Activated B cell treated with CpG ODN at 0.5 μM for 24 hours (primary cell): ENCODE measurements around the gene HIKESHI. TPM values are rescaled to one million over a fixed set of nuclear protein-coding genes. Genes with fewer than 3 reads are reported as not detected.

ENCODE experiments used
- ATAC-seq: fragments of 200-7000 bp; cut with Tn5 transposase; one replicate; pipeline ENCODE4 v1.10.0; 2021; ENCODE audit warnings: low read depth, mild to moderate bottlenecking, moderate library complexity
- CTCF ChIA-PET: fragments of 350-600 bp; sonication (Branson Sonifier 250); formaldehyde crosslinking; loops from one replicate; lab custom pipeline; 2021; ENCODE audit warnings: antibody characterized with exemption; lab: Charles Lee
- POLR2A ChIA-PET: fragments of 350-600 bp; sonication (Branson Sonifier 250); formaldehyde crosslinking; loops from one replicate; lab custom pipeline; 2021; ENCODE audit warnings: antibody characterized with exemption; lab: Charles Lee
- DNase-seq: peaks from one replicate; pipeline ENCODE4 v3.0.0; 2022
- H3K27ac Mint-ChIP-seq: one replicate; pipeline ENCODE4 v1.8.0; 2020; ENCODE audit warnings: mixed read lengths
- H3K27me3 Mint-ChIP-seq: one replicate; pipeline ENCODE4 v1.8.0; 2021; ENCODE audit warnings: mixed read lengths
- H3K36me3 Mint-ChIP-seq: one replicate; pipeline ENCODE4 v1.8.0; 2021; ENCODE audit warnings: low read depth, mixed read lengths
- H3K4me1 Mint-ChIP-seq: one replicate; pipeline ENCODE4 v1.8.0; 2021; ENCODE audit warnings: mixed read lengths
- H3K4me3 Mint-ChIP-seq: one replicate; pipeline ENCODE4 v1.8.0; 2020; ENCODE audit warnings: mild to moderate bottlenecking, mixed read lengths
- H3K9me3 Mint-ChIP-seq: one replicate; pipeline ENCODE4 v1.8.0; 2020; ENCODE audit warnings: mixed read lengths
- intact Hi-C: fragments of 100-400 bp; cut with micrococcal nuclease; formaldehyde crosslinking; loops from one replicate; pipeline ENCODE4 v1.15.1; 2024
- total RNA-seq: library from RNA; stranded (reverse); gene quantifications from 2 replicates; pipeline ENCODE4 v1.2.3, GENCODE V29; 2022
- TF ChIP-seq, protein P1 (sequence below): fragments of 200-600 bp; IDR thresholded peaks from one replicate; pipeline ENCODE4 v1.8.0; 2022; ENCODE audit warnings: antibody characterized with exemption, mild to moderate bottlenecking

The HIKESHI gene
- total RNA-seq, 1 donor from 2014 or later: 35.6 TPM

GRCh38 chr11:86274503-86274902 lies 27.5 kb upstream of the HIKESHI start:
- H3K36me3 Mint-ChIP-seq: peaks cover 78% of the 10 kb centered on the region
- peaks cover 5% of the 10 kb centered on the region for H3K9me3 Mint-ChIP-seq
- intact Hi-C loops: loop anchor here (2.0 kb wide), 1 partner anchor 14 kb away; no protein-coding TSS in a partner anchor
- peaks cover 20% of the 10 kb centered on the region for H3K4me1 Mint-ChIP-seq
- ATAC-seq: no peak
- CTCF ChIA-PET: interaction anchor here (0.7 to 1.7 kb wide), 3 partner anchors 56 to 419 kb away, joined by 3 read pairs; partner anchors contain the start of gene CCDC83
- no peak for DNase-seq
- H3K27me3 Mint-ChIP-seq: no peaks in the 10 kb centered on the region
- no peak overlapping the region for H3K4me3 Mint-ChIP-seq
- TF ChIP-seq, protein P1, sequence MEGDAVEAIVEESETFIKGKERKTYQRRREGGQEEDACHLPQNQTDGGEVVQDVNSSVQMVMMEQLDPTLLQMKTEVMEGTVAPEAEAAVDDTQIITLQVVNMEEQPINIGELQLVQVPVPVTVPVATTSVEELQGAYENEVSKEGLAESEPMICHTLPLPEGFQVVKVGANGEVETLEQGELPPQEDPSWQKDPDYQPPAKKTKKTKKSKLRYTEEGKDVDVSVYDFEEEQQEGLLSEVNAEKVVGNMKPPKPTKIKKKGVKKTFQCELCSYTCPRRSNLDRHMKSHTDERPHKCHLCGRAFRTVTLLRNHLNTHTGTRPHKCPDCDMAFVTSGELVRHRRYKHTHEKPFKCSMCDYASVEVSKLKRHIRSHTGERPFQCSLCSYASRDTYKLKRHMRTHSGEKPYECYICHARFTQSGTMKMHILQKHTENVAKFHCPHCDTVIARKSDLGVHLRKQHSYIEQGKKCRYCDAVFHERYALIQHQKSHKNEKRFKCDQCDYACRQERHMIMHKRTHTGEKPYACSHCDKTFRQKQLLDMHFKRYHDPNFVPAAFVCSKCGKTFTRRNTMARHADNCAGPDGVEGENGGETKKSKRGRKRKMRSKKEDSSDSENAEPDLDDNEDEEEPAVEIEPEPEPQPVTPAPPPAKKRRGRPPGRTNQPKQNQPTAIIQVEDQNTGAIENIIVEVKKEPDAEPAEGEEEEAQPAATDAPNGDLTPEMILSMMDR: no peak
- H3K27ac Mint-ChIP-seq: no peak overlapping the region
- POLR2A ChIA-PET: no interaction called here

DNA sequence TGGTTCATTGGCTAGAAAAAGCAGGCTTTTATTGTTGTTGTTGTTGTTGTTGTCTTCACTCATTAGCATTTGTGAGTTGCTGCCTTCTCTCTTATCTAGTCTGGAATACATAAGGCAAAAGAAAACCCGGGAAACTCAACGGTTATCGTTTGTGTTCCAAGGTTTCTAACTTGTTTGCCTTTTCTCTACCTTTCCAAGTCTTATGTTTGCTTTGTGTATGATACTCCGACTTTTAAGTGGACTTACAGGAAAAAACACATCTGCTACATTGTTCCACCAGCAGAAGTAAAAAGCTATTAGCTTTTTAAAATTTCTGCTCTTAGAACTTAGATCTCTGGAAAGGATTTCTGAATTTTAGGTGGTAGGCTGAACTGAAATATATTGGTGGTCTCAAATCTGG lies 27.0 kb upstream of the HIKESHI start:
- POLR2A ChIA-PET: interaction anchor here (0.9 kb wide), 1 partner anchor 30 kb away, joined by 3 read pairs; the partner anchor contains the start of gene EED
- TF ChIP-seq, protein P1: no peak
- H3K27ac Mint-ChIP-seq: no peak overlapping the region
- intact Hi-C loops: loop anchor here (2.0 kb wide), 1 partner anchor 14 kb away; no protein-coding TSS in a partner anchor
- no peaks in the 10 kb centered on the region for H3K27me3 Mint-ChIP-seq
- CTCF ChIA-PET: interaction anchor here (1.7 kb wide), 1 partner anchor 56 kb away, joined by 3 read pairs; no protein-coding TSS in a partner anchor
- ATAC-seq (no peak), DNase-seq (no peak)
- no peak overlapping the region for H3K4me3 Mint-ChIP-seq
- peaks cover 20% of the 10 kb centered on the region for H3K4me1 Mint-ChIP-seq
- peaks cover 4% of the 10 kb centered on the region for H3K9me3 Mint-ChIP-seq
- H3K36me3 Mint-ChIP-seq: peaks cover 78% of the 10 kb centered on the region

- POLR2A ChIA-PET: interaction anchor here (0.9 kb wide), 1 partner anchor 31 kb away, joined by 3 read pairs; the partner anchor contains the start of gene EED
- CTCF ChIA-PET: interaction anchor here (1.7 kb wide), 1 partner anchor 57 kb away, joined by 3 read pairs; no protein-coding TSS in a partner anchor
- Mint-ChIP-seq H3K9me3 (peaks cover 4% of the 10 kb centered on the region), H3K27me3 (no peaks in the 10 kb centered on the region), H3K4me3 (no peak overlapping the region), H3K4me1 (peaks cover 15% of the 10 kb centered on the region), H3K36me3 (peaks cover 78% of the 10 kb centered on the region), H3K27ac (no peak overlapping the region)
- no peak for DNase-seq
- TF ChIP-seq, protein P1: no peak
- intact Hi-C loops: loop anchor here (2.0 kb wide), 1 partner anchor 13 kb away; no protein-coding TSS in a partner anchor
- no peak for ATAC-seq
These were observed 26.3 kb upstream of the HIKESHI start for GRCh38 chr11:86275493-86276370.

DNA sequence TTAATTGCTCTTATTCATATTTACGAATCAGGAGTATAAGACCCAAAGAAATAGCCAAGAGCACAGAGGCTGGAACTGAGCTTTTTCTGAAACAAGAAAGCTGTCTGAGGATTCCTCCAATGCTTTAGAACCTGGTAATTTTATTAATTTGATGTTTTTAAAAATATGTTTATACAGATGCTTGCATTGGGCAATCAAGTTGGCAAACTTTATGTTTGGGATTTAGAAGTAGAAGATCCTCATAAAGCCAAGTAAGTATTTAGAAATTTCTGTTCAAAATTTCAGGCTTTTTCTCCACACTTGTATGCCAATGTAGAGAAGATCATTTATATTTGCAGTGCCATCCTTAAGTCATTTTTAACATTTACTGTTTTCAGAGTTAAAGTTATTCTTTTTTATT lies 24.3 kb upstream of the HIKESHI start:
- Mint-ChIP-seq H3K36me3 (peaks cover 75% of the 10 kb centered on the region), H3K27ac (no peak overlapping the region), H3K4me3 (no peak overlapping the region), H3K9me3 (peaks cover 4% of the 10 kb centered on the region), H3K27me3 (no peaks in the 10 kb centered on the region), H3K4me1 (peaks cover 11% of the 10 kb centered on the region)
- POLR2A ChIA-PET: no interaction called here
- DNase-seq (no peak), ATAC-seq (no peak)
- TF ChIP-seq, protein P1: no peak
- intact Hi-C loops: no loop called here
- CTCF ChIA-PET: no interaction called here

DNA sequence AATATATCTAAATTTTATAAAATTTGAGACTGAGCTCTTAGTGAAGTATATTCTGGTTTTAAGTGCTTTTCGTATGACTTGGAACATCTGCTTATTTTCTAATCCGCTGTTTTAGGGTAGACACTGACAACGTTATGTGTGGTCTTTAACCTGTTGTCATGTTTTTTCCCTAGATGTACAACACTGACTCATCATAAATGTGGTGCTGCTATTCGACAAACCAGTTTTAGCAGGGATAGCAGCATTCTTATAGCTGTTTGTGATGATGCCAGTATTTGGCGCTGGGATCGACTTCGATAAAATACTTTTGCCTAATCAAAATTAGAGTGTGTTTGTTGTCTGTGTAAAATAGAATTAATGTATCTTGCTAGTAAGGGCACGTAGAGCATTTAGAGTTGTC lies 23.8 kb upstream of the HIKESHI start:
- CTCF ChIA-PET: no interaction called here
- Mint-ChIP-seq H3K9me3 (peaks cover 4% of the 10 kb centered on the region), H3K36me3 (peaks cover 72% of the 10 kb centered on the region), H3K4me3 (no peak overlapping the region), H3K4me1 (peaks cover 11% of the 10 kb centered on the region), H3K27me3 (no peaks in the 10 kb centered on the region), H3K27ac (no peak overlapping the region)
- no peak for ATAC-seq
- TF ChIP-seq, protein P1: no peak
- POLR2A ChIA-PET: no interaction called here
- intact Hi-C loops: no loop called here
- DNase-seq: no peak
